ENCODE data around the gene ALDH3A2.

DNA sequence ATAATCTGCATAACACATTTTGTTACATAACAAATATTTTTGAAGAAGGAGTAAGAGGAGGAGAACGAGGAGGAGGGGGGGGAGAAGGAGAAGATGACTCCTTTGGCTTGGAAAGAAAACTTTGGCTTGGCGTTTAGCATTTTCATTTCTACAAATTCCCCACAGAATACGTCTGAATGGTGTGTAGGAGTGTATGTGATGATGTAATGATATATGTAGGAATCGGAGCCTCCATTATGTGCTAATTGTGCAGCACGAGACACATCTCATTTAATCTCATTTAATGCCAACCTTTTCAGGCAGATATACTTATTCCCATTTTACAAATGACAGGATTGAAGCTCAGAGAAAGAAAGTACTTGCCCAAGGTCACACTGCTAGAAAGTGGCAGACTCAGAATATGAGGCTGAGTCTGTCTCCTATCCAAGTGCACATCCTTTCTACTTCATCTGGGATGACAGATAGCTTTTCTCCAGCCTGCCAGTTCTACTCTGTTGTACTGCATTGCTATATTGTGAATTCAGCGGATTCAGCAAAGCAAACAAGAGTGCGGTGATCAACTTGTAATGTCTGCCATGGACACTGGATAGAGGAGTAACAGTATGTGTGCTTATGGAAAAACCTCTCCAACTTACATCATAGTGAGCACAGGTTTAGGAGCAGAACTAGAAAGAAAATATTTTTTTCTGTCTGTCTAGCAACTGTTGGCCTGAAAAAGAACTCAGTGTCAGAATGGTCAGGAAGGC is 78.3 kb downstream of the ALDH3A2 start:
- TF ChIP-seq EZH2 (IDR thresholded peaks at IDR 0.05; ENCODE audit: insufficient read depth, poor library complexity, severe bottlenecking) (no peak), EZH2phosphoT487 (IDR thresholded peaks at IDR 0.05; ENCODE audit: insufficient read depth, low read depth) (no peak)

Data from GM23248 (cell line).